GM21786 (cell line): ENCODE data around the gene ZNF502.

Source experiments
- ATAC-seq: cut with Tn5 transposase; IDR thresholded peaks from one replicate; pipeline ENCODE4 v1.9.1; 2021; ENCODE audit not compliant: unreplicated experiment

Gene ZNF502

DNA sequence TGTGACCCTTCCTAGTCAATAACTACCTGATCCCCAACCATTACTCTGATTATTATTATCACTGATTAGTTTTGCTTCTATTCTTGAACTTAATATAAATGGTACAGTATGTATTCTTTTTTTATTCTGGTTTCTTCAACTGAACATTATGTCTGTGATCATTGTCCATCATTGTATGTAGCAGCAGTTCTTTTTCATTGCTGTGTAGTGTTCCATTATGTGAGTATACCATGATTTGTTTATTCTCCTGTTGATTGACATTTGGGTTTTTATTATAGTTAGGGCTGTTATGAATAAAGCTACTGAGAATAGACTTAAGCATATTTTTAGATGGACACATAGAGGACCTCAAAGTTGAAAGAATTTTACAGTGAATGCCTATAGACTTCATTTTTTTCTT lies 51.8 kb downstream of the ZNF502 start:
- ATAC-seq = no peak

DNA sequence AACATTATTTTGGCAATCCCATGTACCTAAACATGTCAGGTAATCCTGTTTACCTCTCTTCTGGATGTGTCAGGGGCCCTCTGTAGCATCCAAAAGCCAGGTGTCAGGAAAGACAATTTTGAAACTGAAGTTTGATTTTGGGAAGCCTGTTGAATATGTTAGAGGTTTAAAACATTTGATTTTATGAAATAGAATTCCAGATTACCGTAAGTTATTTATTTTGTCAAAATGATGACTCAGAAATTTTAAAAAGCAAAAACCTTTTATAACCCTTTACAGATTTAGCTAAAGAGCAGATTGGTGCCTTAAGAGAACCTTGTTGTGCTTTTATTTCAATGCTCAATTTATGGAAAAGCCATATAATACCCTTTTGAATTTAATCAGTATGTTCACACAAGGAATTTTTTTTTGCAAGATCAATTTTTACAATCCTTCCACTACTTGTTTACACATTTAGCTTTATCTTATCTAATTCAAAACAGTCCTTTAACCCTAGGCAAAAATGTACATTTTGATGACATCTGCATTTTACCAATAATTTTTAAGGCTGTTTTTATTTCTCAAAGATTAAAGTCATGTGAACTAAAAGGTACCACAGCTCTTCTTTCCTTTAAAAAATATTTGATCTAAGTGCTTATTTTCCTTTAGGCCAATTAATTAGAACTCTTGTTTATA lies 59.1 kb downstream of the ZNF502 start:
- ATAC-seq = no peak

DNA sequence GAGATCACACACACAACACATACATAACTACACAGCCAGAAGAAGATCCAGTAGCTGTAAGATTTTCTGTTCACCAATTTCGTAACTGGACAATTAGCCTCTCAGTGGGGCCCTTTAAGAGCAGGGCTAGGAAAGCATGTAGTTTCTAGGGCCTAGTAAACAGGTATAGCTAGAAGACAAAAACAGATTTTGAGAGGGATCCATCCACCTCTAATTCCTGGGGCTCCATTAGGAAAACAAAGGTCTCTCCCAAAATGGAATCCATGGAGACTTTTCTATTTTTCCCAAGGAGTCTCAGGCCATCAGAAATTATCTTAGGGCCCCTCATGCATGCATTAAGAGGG lies 59.6 kb downstream of the ZNF502 start:
- ATAC-seq = no peak
